GM13977 (cell line): ENCODE results near the gene WDR70.

Experiments used
- DNase-seq: peaks from one replicate; pipeline ENCODE4 v3.0.0; 2012; ENCODE audit warnings: low spot score
- CTCF ChIP-seq: IDR thresholded peaks from 2 replicates; pipeline ENCODE4 v1.5.1; 2012; ENCODE audit warnings: mild to moderate bottlenecking, control low read depth; ENCODE audit not compliant: insufficient read depth; ENCODE audit errors: extremely low read depth, missing control alignments
- in situ Hi-C: fragments of 300-500 bp; cut with MboI; formaldehyde crosslinking; loops from one replicate; pipeline ENCODE4 v1.12.0; 2022; ENCODE audit warnings: low sequenced_read_pairs, low pct_unique_long_range_greater_than_20kb, mixed read lengths, inconsistent platforms; ENCODE audit not compliant: unreplicated experiment

WDR70 gene

DNA sequence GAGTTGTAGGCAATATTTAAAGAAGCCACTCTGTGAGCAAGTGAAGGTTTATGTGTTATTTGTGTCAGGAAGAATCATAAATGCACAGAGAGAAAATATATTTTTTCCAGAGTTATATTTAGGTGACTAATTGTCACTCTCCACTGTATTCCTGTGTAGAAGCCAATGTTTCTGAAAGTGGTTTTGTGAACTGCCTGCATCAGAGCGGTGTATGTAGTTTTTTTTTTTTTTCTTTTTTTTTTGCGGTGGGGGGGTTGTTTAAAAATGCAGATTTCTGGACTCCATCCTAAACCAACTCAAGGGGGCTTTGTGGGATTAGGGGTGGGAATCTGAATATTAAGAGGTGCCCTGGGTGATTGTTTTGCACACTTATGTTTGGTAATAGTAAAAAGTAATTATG, 357.3 kb downstream of the WDR70 start:
- in situ Hi-C loops, result no loop called here
- no peak for TF ChIP-seq CTCF
- no peak for DNase-seq

DNA sequence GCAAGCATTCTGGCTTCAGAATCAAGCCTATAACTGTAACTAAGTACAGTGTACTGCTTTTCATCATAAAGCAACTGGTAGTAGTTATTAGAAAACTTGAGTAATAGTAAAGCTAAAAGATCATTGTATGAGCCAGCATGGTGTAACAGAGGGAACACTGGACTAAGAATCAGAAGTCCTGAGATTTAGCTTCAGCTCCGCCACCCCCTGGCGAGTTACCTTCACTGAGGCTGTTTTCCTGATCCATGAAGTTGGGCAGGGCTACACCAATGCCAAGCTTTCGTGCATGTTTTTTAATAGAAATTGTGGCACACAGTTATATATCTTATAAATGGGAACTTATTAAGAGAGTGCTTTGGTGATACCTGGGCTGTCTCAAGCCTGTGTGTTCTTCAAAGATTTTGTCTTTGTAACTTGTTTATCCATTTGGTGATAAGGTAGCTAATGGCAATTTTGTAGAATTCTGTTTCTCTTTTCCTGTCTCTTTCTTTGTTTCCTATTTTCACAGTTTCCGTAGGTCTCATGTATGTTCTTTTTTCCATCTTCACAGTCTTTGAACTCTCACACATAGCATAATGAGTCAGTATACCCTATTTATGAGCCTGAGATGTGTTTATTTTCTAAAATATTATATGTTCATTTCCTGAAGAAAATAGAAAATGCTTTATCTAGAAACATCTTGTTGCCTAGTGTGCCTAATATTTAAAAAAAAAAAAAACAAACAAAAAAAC, 358.4 kb downstream of the WDR70 start:
- in situ Hi-C loops, result no loop called here
- DNase-seq, result no peak
- TF ChIP-seq CTCF, result no peak

GRCh38 chr5:37738057-37738691, 359.1 kb downstream of the WDR70 start:
- no peak for TF ChIP-seq CTCF
- DNase-seq, result peak; percentile 26

DNA sequence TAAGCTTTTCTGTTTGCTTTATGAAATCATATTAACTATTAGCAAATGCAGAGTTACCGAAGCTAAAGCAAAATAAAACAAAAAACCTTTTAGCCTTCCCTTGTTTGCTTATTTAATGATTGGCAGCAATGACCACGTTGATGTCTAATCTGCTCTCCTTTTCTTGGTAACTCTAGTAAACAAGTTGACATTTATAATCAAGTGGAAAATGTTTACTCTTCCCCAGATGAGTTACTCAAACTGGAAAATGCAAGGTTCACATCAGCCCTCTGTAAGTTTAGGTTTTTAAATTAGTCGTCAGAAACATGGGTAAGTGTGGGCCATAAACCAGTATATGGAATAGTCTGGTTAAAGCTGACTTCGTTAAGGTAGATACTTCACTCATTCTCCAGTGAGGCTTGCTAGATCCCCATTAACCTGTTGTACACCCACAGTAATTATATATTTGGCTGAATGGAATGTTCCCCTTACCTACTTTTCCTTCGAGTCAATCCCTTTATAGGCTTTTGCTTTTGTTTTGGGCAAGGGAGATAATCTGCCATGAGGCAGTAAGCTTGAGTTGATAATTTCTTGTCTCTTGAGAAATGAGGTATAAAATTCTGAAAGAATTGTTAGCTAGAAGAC, 359.9 kb downstream of the WDR70 start:
- in situ Hi-C loops, result no loop called here
- DNase-seq, result no peak
- TF ChIP-seq CTCF, result no peak

More at GRCh38 chr5:37738057-37738691, 359.1 kb downstream of the WDR70 start:
- in situ Hi-C loops, result no loop called here

DNA sequence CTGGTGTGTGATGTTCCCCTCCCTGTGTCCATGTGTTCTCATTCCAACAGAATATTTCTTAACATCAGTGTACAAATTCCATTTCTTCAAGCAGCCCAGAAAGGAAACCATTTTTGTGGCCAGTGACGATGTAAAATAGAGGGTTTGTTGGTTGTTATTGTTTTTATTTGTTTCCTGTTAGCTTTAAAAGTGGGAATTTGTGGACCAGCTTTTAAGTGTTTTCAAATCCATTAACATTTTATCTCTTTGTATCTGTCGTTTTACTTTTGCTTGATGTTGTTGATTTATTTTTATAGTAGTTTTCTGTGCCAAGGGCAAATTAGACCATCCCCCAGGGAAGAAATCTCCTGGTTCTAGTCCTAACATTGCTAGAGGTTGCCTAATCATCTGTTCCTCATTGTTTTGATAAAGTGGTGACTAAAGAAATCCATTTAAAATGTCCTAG, 360.7 kb downstream of the WDR70 start:
- in situ Hi-C loops, result no loop called here
- DNase-seq, result no peak
- TF ChIP-seq CTCF, result no peak

- no peak for TF ChIP-seq CTCF
- no peak for DNase-seq
Observed at GRCh38 chr5:37740331-37741066, 361.4 kb downstream of the WDR70 start.

More at GRCh38 chr5:37740331-37741066, 361.4 kb downstream of the WDR70 start:
- in situ Hi-C loops, result no loop called here
